NCI-H1694 (cell line): ENCODE results near the gene ZBTB11.
A peak's percentile ranks its signal among the peaks of the same experiment; 100 is the strongest.
"Not testable (repeated sequence)": the region's sequence is repeated elsewhere in the genome, so short reads cannot be mapped to it uniquely, and the experiment has no call there.

ENCODE experiments used
- DNase-seq: peaks from one replicate; lab custom pipeline; 2025; lab: John Stamatoyannopoulos, UW

The ZBTB11 gene

GRCh38 chr3:101676765-101677435 is at the start of gene ZBTB11:
TSS of gene ZBTB11 (minus strand) at chr3:101677132. CDS start at chr3:101676914, 218 bp downstream.
- no peak for DNase-seq

GRCh38 chr3:101725890-101726275 is 49.0 kb upstream of the ZBTB11 start:
- DNase-seq = no peak

DNA sequence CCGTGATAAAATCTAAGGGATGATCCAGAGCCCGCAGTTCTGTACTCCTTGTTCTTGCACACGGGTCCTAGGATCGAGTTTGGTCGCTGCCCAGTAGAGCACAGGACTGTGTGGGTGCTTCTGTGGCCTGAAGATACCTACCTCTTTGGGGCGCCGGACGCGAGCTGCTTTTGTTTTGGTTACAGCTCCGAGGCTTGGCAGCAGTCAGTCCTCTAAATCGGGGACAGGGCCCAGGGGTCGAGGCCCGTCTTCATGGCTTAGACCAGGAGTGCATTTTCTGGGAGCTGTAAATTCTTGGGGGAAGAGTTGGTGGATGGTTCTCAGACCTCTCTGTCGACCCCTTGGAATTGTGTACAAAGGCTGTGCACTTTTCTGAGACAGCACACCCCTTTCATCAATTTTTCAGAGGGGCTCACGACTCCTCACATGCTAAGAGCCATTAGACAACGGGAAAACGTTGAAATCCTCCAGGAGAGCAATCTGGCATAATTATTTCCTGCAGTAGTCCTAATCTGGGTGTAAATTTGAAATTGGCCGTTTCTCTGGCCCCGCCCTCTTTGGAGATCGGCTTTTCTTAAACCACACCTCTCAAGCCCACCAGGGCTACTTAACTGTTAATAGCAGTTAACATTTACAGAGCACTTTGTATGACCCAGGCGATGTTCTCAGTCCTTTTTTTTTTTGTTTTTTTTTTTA is 48.4 kb upstream of the ZBTB11 start:
- peak; percentile 17 for DNase-seq

DNA sequence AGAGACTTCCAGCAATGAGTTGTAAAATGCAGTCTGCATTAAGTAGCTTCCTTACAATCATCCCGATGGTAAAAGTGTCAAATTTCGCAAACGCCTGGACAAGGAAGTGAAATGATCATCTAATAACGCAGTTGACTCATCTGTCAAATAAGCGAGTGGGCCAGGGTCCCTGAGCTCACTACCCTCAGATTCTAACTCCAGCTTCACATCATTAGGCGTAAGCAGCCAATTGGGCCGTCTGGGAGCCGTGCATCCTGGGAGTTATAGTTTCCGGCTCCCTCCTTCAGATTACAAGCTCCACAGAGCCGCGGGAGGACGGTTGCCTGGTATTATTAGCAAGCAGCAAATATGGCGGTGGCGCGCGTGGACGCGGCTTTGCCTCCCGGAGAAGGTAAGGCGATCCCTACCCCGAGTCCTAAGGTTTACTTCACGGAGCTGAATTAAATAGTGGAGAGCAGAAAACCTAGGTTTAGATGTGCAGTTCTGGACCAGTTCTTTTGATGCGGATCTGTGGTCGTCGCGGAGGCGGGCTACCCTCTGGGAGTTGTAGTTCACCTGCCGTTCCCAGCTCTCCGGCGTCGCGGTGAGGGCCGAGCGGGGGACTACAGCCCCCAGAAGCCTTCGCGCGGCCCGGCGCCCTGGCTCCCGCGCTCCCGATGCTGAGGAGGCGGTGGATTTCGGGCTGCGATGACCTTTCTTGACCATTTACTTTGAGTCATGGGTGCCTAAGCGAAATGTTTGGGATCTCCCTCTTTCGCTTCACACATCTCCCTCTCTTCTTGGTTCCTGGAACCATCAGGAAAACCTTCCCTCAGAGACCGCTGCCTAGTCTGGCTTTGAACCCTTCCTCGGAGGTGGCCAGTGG is 47.6 kb upstream of the ZBTB11 start, which contains the start of gene CEP97:
TSS of gene CEP97 (plus strand) at position 286 of the 865 bp plus-strand sequence. CDS start at position 349, 63 bp downstream.
- peak; percentile 95 for DNase-seq

GRCh38 chr3:101722394-101723173 is 45.7 kb upstream of the ZBTB11 start:
- DNase-seq = no peak

DNA sequence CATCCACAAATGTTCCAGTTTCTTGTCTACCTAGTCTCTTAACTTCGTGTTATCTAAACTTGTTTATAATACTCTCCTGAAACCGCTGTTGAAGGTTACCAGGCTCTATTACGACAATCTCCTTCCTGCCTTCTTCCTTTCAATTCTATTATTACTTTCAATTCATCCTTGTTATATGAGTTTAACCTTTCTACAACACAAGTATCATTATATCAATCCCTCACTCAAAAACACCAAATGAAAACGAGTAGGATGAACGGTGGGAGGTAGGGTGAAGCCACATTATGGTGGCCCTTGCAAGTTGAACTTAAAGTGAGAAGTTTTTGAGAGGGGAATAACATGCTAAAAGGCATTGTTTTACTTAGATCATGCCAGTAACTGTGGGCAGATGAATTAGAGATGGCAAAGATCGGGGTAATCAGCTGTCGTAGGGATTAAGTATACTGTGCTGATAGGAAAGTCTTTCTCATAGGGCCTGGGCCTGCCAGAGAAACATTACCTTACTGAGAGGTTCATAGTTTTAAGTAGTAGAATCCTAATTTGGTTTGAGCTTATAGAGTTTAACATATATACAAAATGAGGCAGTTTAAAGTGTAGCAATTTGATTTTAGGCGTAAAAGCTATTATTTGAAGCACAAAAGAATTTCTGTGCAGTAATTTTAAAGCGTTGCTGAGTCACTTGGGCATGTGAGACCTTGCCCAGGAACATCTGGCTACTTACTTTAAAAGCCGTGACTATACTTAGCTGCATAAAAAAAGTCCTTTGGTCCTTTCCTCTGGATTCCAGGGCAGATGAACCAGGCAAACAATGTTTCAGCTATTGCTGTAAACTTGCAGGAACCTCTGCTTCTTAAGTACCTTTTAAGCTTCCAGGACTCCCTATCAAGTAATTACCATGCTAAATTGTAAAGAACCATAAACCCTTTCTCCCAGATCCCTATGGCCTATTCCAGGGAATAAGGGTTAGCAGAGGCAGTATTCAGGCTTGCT is 44.2 kb upstream of the ZBTB11 start:
- DNase-seq = no peak

DNA sequence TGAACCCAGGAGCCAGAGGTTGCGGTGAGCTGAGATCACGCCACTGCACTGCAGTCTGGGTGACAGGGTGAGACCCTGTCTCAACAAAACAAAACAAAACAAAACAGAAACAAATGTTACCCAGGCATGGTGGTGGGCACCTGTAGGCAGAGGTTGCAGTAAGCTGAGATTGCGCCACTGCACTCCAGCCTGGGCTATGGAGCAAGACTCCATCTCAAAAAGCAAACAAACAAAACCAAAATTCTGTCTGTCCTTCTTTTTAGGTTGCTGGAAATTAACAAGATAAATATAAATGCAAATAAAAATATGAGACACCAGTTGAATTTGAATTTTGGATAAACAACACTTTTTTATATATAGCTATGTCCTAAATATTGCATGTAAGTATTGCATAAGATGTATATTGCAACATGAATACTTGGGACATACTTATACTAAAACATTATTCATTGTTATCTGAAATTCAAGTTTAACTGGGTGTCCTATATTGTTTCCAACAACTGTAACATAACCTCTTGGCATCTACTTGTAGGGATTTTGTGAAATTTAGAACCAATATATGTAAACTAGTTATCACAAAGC is 42.8 kb upstream of the ZBTB11 start:
- DNase-seq = no peak

GRCh38 chr3:101718455-101718854 is 41.5 kb upstream of the ZBTB11 start:
- DNase-seq = no peak

GRCh38 chr3:101709126-101709525 is 32.2 kb upstream of the ZBTB11 start:
- DNase-seq = no peak

- not testable (repeated sequence) for DNase-seq
Measured at GRCh38 chr3:101704639-101705038, 27.7 kb upstream of the ZBTB11 start.

DNA sequence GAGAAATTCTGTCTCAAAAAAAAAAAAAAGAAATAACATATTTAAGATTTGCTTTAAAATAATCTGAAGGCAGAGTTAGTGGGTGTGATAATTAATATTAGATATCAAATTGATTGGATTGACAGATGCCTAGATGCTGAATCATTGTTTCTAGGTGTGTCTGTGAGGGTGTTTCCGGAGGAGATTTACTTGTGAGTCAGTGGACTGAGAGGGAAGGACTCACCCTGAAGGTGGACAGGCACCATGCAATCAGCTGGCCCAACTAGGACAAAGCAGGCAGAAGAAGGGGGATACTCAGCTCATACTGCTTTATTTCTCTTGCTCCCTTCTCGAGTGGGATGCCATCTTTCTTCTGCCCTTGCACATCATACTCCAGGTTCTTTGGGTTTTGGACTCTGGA is 26.2 kb upstream of the ZBTB11 start:
- no peak for DNase-seq

DNA sequence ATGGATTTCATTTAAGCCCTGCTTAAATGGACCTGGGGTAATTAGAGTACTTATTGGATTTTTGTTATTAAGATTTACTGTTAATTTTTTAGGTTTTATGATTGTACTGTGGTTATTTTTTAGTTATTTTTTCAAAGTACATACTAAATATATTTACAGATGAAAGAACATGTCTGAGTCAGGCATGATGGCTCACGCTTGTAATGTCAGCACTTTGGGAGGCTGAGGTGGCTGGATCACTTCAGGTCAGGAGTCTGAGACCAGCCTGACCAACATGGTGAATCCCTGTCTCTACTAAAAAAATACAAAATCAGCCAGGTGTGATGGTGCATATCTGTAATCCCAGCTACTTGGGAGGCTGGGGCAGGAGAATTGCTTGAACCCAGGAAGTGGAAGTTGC is 25.8 kb upstream of the ZBTB11 start:
- DNase-seq = no peak

DNA sequence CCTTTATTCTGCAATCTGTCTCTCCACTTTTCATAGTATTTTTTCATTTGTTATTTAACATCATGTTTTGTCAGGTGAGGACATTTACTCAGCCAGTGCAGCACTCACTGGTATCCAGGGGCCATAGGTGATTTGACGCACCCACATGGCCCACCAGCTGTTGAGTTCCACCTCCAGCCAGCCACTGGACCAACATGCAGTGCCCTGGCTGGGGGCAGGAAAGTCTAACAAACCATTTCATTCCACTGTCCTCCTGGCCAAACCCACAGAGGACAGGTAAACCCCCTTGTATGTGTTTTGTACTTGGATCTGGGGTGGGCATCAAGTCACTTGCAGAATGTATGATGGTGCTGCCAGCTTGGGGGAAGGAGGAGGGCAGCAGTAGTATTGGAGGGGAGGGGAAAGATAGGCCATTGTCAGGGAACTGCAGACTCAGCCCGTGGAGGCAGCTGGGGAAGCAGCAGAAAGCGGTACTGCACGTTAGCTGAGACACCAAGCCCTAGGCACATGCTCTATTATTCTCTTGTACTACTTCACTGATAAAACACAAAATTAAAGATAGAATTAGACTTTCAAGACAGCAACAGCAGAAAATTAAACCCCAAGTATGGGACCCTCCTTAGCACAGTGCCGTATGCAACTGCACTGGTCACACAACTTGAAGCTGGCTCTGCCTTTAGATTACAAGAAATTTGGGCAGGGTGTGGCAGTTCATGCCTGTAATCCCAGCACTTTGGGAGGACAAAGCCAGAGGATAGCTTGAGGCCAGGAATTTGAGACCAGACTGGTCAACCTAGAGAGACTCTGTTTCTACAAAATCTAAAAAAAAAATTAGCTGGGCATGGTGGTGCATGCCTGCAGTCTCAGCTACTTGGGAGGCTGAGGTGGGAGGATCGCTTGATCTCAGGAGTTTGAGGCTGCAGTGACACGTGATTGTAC is 25.0 kb upstream of the ZBTB11 start:
- DNase-seq = no peak

DNA sequence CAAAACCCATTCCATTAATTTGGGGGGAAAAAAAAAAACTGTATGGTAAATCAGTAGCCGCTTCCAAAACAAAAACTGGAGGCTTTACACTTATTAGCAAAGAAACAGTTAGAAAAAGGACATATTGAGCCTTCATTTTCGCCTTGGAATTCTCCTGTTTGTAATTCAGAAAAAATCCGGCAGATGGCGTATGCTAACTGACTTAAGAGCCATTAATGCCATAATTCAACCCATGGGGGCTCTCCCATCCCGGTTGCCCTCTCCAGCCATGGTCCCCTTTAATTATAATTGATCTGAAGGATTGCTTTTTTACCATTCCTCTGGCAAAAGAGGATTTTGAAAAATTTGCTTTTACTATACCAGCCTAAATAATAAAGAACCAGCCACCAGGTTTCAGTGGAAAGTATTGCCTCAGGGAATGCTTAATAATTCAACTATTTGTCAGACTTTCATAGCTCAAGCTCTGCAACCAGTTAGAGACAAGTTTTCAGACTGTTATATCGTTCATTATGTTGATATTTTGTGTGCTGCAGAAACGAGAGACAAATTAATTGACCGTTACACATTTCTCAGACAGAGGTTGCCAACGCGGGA is 18.9 kb upstream of the ZBTB11 start:
- no peak for DNase-seq

DNA sequence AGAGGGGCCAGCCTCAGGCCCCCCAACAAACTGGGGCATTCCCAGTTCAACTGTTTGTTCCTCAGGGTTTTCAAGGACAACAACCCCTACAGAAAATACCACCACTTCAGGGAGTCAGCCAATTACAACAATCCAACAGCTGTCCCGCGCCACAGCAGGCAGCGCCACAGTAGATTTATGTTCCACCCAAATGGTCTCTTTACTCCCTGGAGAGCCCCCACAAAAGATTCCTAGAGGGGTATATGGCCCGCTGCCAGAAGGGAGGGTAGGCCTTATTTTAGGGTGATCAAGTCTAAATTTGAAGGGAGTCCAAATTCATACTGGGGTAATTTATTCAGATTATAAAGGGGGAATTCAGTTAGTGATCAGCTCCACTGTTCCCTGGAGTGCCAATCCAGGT is 17.9 kb upstream of the ZBTB11 start:
- DNase-seq = not testable (repeated sequence)

DNA sequence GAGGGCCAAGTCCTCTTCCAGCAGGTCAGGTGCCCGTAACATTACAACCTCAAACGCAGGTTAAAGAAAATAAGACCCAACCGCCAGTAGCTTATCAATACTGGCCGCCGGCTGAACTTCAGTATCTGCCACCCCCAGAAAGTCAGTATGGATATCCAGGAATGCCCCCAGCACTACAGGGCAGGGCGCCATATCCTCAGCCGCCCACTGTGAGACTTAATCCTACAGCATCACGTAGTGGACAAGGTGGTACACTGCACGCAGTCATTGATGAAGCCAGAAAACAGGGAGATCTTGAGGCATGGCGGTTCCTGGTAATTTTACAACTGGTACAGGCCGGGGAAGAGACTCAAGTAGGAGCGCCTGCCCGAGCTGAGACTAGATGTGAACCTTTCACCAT is 16.6 kb upstream of the ZBTB11 start:
- DNase-seq = not testable (repeated sequence)

DNA sequence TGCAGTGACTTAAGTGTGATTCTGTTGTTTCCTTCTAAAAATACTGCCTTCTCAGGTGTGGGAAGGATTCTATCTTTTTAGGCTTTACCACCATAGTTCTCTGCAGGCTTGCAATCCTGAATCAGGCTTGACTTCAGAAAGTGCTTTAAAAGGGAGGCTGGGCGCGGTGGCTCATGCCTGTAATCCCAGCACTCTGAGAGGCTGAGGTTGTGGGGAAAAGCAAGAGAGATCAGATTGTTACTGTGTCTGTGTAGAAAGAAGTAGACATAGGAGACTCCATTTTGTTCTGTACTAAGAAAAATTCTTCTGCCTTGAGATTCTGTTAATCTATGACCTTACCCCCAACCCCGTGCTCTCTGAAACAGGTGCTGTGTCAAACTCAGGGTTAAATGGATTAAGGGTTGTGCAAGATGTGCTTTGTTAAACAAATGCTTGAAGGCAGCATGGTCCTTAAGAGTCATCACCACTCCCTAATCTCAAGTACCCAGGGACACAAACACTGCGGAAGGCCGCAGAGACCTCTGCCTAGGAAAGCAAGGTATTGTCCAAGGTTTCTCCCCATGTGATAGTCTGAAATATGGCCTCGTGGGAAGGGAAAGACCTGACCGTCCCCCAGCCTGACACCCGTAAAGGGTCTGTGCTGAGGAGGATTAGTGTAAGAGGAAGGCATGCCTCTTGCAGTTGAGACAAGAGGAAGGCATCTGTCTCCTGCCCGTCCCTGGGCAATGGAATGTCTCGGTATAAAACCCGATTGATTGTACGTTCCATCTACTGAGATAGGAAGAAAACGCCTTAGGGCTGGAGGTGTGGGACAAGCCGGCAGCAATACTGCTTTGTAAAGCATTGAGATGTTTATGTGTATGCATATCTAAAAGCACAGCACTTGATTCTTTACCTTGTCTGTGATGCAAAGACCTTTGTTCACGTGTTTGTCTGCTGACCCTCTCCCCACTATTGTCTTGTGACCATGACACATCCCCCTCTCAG is 15.0 kb upstream of the ZBTB11 start:
- DNase-seq = not testable (repeated sequence)
